GM15510 (cell line): Measurements from ENCODE around the gene PTN.

Experiments
- POLR2A ChIP-seq: IDR thresholded peaks from 3 replicates; pipeline ENCODE4 v1.6.1; 2011; ENCODE audit warnings: borderline replicate concordance; ENCODE audit not compliant: insufficient read length; ENCODE audit errors: extremely low read depth

The PTN gene, protein sequence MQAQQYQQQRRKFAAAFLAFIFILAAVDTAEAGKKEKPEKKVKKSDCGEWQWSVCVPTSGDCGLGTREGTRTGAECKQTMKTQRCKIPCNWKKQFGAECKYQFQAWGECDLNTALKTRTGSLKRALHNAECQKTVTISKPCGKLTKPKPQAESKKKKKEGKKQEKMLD

GRCh38 chr7:137343281-137343841 lies at the start of gene PTN:
Gene PTN, minus strand, starts transcription at chr7:137343733. Its CDS starts 88,760 bp downstream, at chr7:137254973.
- no peak for TF ChIP-seq POLR2A

DNA sequence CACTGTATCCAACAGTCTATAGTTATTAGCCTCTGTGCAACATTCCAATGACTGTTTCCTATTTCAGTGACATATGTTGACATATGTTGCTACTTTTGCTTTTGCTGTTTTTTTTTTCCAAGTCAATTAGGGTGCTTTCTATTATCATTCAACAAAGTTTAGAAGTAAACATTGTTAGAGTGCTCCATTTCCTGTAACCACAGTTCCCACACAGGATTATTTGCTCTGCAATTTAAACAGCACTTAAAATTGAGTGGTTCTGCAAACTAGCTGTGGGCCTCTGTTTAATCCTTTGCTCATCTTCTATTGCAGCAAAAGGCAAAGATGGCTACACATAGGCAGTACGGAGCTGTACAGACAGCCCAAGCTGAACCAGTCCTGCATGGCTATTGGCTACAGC lies 46.5 kb upstream of the PTN start:
- TF ChIP-seq POLR2A: no peak

DNA sequence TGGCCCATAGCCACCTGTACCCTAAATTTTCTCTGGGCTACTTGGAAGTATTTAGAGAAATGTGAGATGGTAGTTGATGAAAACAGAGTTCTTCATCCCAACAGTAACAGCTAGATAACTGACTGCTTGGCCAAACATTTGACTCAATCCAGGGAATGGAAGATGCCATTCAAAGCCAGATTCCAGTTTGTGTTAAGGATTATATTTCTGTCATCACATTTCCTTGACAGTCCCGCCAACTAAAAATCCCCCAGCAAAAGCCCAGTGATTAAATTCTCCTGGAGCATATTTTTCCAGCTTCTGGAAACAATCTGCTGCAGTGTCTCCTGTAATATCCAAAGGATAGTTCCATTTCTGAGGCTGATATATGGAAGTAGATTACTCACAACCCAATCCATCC lies 45.4 kb upstream of the PTN start:
- TF ChIP-seq POLR2A: no peak

GRCh38 chr7:137386966-137387365 lies 43.4 kb upstream of the PTN start:
- TF ChIP-seq POLR2A: no peak

- no peak for TF ChIP-seq POLR2A
Observed at GRCh38 chr7:137381045-137381444, 37.5 kb upstream of the PTN start.

GRCh38 chr7:137373507-137373906 lies 30.0 kb upstream of the PTN start:
- no peak for TF ChIP-seq POLR2A

DNA sequence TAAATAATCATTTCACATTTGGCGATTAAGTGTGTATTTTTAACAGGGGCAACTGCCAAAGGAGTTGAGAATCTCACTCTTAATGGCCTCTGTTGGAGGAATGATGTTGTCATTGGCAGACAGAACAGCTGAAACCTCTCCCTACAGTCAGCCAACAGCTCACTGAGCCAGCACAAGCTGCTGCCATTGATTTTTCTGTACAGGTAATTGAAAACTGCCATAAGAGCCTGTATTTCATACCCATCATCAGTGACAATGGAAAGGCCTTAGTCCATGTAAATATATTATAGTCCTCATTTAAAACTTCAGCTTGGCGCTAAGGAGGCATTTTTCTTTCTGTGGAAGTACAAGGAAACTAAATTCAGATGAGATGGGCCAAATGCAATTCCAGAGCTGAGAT lies 28.1 kb upstream of the PTN start:
- TF ChIP-seq POLR2A: no peak

- TF ChIP-seq POLR2A: no peak
Observed at GRCh38 chr7:137366995-137367394, 23.5 kb upstream of the PTN start.

- no peak for TF ChIP-seq POLR2A
Observed at GRCh38 chr7:137363683-137364082, 20.1 kb upstream of the PTN start.

- no peak for TF ChIP-seq POLR2A
Observed at GRCh38 chr7:137360087-137360679, 16.6 kb upstream of the PTN start.

GRCh38 chr7:137354961-137355360 lies 11.4 kb upstream of the PTN start:
- TF ChIP-seq POLR2A: no peak

DNA sequence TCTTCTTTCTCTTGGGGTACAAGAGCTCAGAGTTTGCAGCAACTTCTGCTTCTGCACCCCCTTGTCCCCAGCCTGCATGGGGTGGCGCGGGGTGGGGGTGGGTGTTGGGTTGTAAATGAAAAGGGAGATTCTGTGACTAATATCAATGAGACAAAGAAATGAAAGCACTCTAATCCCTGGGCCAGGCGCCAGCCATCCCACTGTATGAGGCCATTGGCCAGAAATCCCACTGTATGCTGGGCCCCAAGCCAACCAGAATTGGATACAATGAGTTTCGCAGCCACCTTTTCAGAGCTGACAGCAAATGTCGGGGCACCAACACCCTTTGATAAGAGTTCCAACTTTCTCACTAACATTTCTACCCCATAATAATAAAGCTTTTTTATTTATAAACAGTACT lies 10.9 kb upstream of the PTN start:
- TF ChIP-seq POLR2A: no peak

GRCh38 chr7:137351941-137352340 lies 8.4 kb upstream of the PTN start:
- TF ChIP-seq POLR2A: no peak

DNA sequence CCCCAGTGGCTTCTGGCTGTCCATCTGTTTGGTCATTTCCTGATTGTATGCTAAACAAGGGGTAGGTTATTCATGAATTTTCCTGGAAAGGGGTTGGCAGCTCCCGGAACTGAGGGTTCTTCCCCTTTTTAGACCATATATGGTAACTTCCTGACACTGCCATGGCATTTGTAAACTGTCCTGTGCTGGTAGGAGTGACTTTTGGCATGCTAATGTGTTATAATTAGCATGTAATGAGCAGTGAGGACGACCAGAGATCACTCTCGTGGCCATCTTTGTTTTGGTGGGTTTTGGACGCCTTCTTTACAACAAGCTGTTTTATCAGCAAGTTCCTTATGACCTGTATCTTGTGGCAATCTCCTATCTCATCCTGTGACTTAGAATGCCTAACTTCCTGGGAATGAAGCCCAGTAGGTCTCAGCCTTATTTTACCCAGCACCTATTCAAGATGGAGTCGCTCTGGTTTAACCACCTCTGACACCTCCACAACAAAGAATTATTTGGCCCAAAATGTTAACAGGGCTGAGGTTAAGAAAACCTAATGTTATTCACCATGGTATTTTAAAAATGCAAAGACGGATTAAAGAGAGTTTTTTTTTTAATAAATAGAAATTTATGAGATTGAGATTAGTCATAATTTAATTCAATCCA lies 2.4 kb upstream of the PTN start:
- no peak for TF ChIP-seq POLR2A

DNA sequence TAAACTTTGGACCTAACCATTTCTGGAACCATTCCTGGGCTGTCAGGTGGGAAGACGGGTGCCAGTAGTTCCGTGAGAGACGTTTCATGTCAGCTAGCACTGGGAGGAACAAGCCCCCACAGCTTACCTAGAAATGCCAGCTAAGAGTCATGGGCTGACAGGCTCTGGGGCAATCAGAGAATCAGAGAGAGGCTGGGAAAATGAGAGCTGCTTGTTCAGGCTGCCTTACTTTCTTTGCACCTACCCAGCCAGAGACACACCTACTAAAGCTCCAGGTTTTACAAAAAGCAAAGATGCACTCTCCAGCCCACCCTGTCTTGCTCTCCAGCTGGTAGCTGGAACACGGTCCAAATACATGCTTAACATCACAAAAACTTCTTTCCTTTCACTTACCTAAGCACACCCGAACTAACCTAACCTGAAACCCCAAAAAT lies 688 bp downstream of the PTN start:
- no peak for TF ChIP-seq POLR2A

DNA sequence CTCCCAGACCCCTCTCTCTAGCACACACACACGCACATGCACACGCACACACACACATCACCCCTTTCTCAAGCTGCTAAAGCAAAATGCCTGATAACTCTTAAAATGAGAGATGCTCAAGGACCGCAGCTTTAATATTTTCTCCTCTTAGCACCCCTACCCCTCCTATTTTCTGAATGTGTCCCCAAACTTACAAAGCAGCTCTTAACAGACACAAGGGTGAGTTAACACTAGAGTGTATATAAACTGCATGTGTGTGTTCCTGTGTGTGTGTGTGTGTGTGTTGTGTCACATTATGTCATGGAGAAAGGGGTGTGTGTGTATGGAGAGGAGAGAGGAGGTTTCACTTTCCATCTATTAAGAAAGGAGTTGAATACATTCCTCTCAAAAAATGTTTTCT lies 1.3 kb downstream of the PTN start:
- no peak for TF ChIP-seq POLR2A
